ENCODE data around the gene LGALS9. TPM values are rescaled to one million over a fixed set of nuclear protein-coding genes. Genes with fewer than 3 reads are reported as not detected.

The LGALS9 gene
- total and polyA plus RNA-seq, 2 experiments from 2014 or later, result 3.1 to 14.1 TPM

- H3K9me3 ChIP-seq (ENCODE audit: low read depth), result no peaks in the 10 kb centered on the region
- no peak overlapping the region for H3K4me2 ChIP-seq
- no peak overlapping the region for H2AFZ ChIP-seq
- H3K36me3 ChIP-seq (replicated peaks; ENCODE audit: insufficient read depth, low read depth), result no peaks in the 10 kb centered on the region
- H3K27me3 ChIP-seq, result no peaks in the 10 kb centered on the region
- H3K79me2 ChIP-seq, result no peaks in the 10 kb centered on the region
- no peaks in the 10 kb centered on the region for H3K9me2 ChIP-seq (replicated peaks; ENCODE audit: insufficient read depth)
- H3K27ac ChIP-seq, result no peak overlapping the region
- 89% methylated on average over 12 of the region's 17 CpGs for WGBS (ENCODE audit: low lambda C conversion rate, missing lambda C conversion rate)
- TF ChIP-seq EZH2phosphoT487 (IDR thresholded peaks at IDR 0.05; ENCODE audit: low read depth, severe bottlenecking, unreplicated experiment) (no peak), EZH2 (IDR thresholded peaks at IDR 0.05; ENCODE audit: borderline replicate concordance) (no peak)
- TF ChIP-seq, protein P1, sequence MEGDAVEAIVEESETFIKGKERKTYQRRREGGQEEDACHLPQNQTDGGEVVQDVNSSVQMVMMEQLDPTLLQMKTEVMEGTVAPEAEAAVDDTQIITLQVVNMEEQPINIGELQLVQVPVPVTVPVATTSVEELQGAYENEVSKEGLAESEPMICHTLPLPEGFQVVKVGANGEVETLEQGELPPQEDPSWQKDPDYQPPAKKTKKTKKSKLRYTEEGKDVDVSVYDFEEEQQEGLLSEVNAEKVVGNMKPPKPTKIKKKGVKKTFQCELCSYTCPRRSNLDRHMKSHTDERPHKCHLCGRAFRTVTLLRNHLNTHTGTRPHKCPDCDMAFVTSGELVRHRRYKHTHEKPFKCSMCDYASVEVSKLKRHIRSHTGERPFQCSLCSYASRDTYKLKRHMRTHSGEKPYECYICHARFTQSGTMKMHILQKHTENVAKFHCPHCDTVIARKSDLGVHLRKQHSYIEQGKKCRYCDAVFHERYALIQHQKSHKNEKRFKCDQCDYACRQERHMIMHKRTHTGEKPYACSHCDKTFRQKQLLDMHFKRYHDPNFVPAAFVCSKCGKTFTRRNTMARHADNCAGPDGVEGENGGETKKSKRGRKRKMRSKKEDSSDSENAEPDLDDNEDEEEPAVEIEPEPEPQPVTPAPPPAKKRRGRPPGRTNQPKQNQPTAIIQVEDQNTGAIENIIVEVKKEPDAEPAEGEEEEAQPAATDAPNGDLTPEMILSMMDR (IDR thresholded peaks at IDR 0.05; ENCODE audit: poor library complexity), result no peak
- H3K4me1 ChIP-seq (ENCODE audit: insufficient read depth), result no peaks in the 10 kb centered on the region
- DNase-seq (ENCODE audit: low spot score), result no peak
- no peak overlapping the region for H3K4me3 ChIP-seq
- no peaks in the 10 kb centered on the region for H4K20me1 ChIP-seq (ENCODE audit: insufficient read depth, poor library complexity, severe bottlenecking)
Measured at GRCh38 chr17:27598337-27599050, 32.5 kb upstream of the LGALS9 start.

GRCh38 chr17:27600471-27600870 lies 30.5 kb upstream of the LGALS9 start:
- no peaks in the 10 kb centered on the region for H3K79me2 ChIP-seq
- no peak overlapping the region for H3K27ac ChIP-seq
- TF ChIP-seq EZH2 (IDR thresholded peaks at IDR 0.05; ENCODE audit: borderline replicate concordance), result no peak
- TF ChIP-seq EZH2phosphoT487 (IDR thresholded peaks at IDR 0.05; ENCODE audit: low read depth, severe bottlenecking, unreplicated experiment), result no peak
- TF ChIP-seq, protein P1 (IDR thresholded peaks at IDR 0.05; ENCODE audit: poor library complexity), result no peak
- H4K20me1 ChIP-seq (ENCODE audit: insufficient read depth, poor library complexity, severe bottlenecking), result no peaks in the 10 kb centered on the region
- H3K9me2 ChIP-seq (replicated peaks; ENCODE audit: insufficient read depth), result no peaks in the 10 kb centered on the region
- H3K4me2 ChIP-seq, result no peak overlapping the region
- no peak overlapping the region for H3K4me3 ChIP-seq
- no peaks in the 10 kb centered on the region for H3K4me1 ChIP-seq (ENCODE audit: insufficient read depth)
- no peaks in the 10 kb centered on the region for H3K9me3 ChIP-seq (ENCODE audit: low read depth)
- no peaks in the 10 kb centered on the region for H3K27me3 ChIP-seq
- no peaks in the 10 kb centered on the region for H3K36me3 ChIP-seq (replicated peaks; ENCODE audit: insufficient read depth, low read depth)
- H2AFZ ChIP-seq, result no peak overlapping the region
- DNase-seq (ENCODE audit: low spot score), result no peak
- 94% methylated on average over 8 of the region's 8 CpGs for WGBS (ENCODE audit: low lambda C conversion rate, missing lambda C conversion rate)

DNA sequence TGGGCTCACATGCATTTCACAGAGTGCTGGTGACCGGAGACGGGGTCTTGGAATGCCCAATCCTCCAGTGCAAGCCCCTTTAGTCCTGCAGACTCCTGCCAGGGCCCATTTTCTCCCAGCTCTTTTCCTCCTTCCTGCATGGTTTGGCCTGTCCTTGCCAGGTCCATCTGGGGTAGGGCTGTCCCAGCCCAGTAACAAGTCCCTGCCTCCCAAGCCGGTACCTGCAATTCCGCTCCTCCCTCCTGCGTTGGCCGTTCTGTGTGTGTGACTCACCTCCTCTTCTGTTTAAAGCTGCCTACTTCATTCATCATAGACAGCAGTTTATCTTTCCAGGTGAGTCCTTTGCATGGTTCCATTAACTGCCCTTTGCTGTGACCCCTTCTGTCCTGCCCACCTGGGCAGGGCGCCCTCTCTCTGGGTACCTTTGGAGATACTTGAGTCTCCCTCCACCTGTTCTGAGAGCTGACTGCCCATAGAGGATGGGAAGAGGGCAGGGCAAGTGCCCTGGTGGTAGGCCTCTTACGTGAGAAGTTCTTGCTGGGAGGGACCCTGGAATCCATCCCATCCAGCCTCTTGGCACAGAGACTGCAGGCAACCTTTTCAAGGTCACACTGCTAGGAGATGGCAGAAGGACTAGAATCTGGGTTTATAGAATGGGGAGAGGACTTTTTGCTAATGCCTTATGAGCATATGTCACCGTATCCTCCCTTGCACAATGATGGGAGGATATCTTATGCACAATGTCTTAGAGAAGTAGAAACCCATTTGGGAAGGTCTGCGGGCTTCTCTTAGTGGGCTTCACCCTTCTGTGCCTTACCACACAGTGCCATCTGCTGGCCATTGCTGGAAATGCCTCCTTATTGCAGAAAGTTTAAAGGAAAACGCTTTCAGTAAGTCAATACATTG lies 29.7 kb upstream of the LGALS9 start:
- no peaks in the 10 kb centered on the region for H3K9me3 ChIP-seq (ENCODE audit: low read depth)
- 73% methylated on average over 11 of the region's 11 CpGs for WGBS (ENCODE audit: low lambda C conversion rate, missing lambda C conversion rate)
- no peak for TF ChIP-seq EZH2phosphoT487 (IDR thresholded peaks at IDR 0.05; ENCODE audit: low read depth, severe bottlenecking, unreplicated experiment)
- TF ChIP-seq, protein P1 (IDR thresholded peaks at IDR 0.05; ENCODE audit: poor library complexity), result peak; percentile 95
- TF ChIP-seq EZH2 (IDR thresholded peaks at IDR 0.05; ENCODE audit: borderline replicate concordance), result no peak
- H3K4me3 ChIP-seq, result no peak overlapping the region
- peak; percentile 87 for DNase-seq (ENCODE audit: low spot score)
- H3K27me3 ChIP-seq, result no peaks in the 10 kb centered on the region
- no peak overlapping the region for H2AFZ ChIP-seq
- no peak overlapping the region for H3K4me2 ChIP-seq
- H3K79me2 ChIP-seq, result no peaks in the 10 kb centered on the region
- no peak overlapping the region for H3K27ac ChIP-seq
- no peaks in the 10 kb centered on the region for H3K4me1 ChIP-seq (ENCODE audit: insufficient read depth)
- no peaks in the 10 kb centered on the region for H3K9me2 ChIP-seq (replicated peaks; ENCODE audit: insufficient read depth)
- H4K20me1 ChIP-seq (ENCODE audit: insufficient read depth, poor library complexity, severe bottlenecking), result no peaks in the 10 kb centered on the region
- no peaks in the 10 kb centered on the region for H3K36me3 ChIP-seq (replicated peaks; ENCODE audit: insufficient read depth, low read depth)
